AG09309 (cell line): ENCODE results near the gene CFAP52.

Experiments
- DNase-seq: peaks from one replicate; pipeline ENCODE4 v3.0.0-alpha.2; 2010; ENCODE audit warnings: low read depth
- H3K4me3 ChIP-seq: 2 replicates; pipeline ENCODE4 v1.5.1; 2011; ENCODE audit warnings: mild to moderate bottlenecking, low read depth, low read length, moderate library complexity; ENCODE audit not compliant: control insufficient read depth
- TF ChIP-seq, protein P1 (sequence below): IDR thresholded peaks from 2 replicates; pipeline ENCODE4 v1.5.1; 2011; ENCODE audit warnings: mild to moderate bottlenecking, low read depth, low read length, inconsistent platforms; ENCODE audit not compliant: insufficient read depth, control insufficient read depth; ENCODE audit errors: missing control alignments

The CFAP52 gene

DNA sequence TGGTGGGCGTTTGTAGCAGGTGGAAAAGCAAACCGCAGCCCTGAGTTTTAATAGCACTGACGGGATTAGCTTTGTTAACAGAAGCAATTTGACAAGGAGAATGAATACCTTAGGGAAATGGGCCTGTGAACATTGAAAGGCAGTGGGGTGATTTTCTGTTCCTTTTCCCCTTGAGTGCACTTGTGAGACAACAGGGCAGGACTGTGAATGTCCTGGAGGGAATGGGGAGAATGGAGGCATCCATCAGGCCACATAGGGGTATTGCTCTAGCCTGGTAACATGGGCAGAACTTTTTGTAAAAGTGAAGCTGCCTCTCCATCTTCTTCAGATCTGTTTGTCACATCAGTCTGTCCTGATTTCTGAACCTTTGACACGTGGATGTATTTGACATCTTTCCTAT is 95.1 kb downstream of the CFAP52 start:
- DNase-seq, result no peak
- TF ChIP-seq, protein P1, sequence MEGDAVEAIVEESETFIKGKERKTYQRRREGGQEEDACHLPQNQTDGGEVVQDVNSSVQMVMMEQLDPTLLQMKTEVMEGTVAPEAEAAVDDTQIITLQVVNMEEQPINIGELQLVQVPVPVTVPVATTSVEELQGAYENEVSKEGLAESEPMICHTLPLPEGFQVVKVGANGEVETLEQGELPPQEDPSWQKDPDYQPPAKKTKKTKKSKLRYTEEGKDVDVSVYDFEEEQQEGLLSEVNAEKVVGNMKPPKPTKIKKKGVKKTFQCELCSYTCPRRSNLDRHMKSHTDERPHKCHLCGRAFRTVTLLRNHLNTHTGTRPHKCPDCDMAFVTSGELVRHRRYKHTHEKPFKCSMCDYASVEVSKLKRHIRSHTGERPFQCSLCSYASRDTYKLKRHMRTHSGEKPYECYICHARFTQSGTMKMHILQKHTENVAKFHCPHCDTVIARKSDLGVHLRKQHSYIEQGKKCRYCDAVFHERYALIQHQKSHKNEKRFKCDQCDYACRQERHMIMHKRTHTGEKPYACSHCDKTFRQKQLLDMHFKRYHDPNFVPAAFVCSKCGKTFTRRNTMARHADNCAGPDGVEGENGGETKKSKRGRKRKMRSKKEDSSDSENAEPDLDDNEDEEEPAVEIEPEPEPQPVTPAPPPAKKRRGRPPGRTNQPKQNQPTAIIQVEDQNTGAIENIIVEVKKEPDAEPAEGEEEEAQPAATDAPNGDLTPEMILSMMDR, result no peak
- no peak overlapping the region for H3K4me3 ChIP-seq

- DNase-seq, result no peak
- no peak overlapping the region for H3K4me3 ChIP-seq
- TF ChIP-seq, protein P1, result no peak
Measured at GRCh38 chr17:9672266-9672665, 95.8 kb downstream of the CFAP52 start.

- no peak overlapping the region for H3K4me3 ChIP-seq
- TF ChIP-seq, protein P1, result no peak
- DNase-seq, result no peak
Measured at GRCh38 chr17:9672691-9673090, 96.2 kb downstream of the CFAP52 start.

- no peak overlapping the region for H3K4me3 ChIP-seq
- TF ChIP-seq, protein P1, result no peak
- DNase-seq, result no peak
Measured at GRCh38 chr17:9676084-9676483, 99.6 kb downstream of the CFAP52 start.

DNA sequence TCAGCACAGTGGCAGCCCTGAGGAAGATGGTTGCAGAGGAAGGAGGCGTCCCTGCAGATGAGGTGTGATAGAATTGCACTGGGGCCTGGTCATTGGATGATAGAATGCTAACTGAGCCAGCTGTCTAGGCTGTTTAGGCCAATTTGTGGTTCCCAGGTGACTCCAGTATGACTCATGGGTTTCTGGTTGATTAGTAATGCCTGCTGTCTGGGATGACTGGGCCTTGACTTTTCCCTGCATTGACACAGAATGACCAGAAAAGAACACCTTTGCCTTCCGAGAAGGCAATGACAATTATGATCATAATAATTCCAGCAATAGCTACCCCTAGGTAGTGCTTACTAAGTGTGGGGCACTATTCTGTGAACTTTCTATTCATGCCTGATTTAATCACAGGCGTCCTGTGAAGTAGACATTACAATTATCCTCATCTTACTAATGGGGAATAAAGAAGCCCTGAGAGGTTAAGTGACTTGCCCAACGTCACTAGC is 100.4 kb downstream of the CFAP52 start:
- no peak overlapping the region for H3K4me3 ChIP-seq
- TF ChIP-seq, protein P1, result no peak
- DNase-seq, result no peak

DNA sequence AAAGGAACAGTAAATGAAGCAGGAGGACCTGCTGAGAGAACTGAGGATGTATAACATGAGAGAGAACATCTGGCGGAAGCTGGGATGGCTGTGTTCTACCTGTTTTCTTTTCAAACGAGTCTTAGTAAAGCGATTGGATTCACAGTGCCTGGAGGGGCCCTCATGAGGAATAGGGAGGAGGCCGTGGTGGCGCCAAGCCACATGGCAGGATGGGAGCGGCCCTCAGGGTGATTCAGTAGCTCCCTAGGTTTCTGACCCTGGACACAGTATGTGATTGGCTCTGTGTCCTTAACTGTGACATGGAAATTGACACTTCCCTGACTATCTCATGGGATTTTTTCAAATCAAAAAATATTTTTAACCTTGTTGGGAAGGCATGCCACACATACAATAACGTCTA is 101.0 kb downstream of the CFAP52 start:
- TF ChIP-seq, protein P1, result no peak
- H3K4me3 ChIP-seq, result no peak overlapping the region
- no peak for DNase-seq

GRCh38 chr17:9677896-9678295 is 101.5 kb downstream of the CFAP52 start:
- DNase-seq, result no peak
- H3K4me3 ChIP-seq, result no peak overlapping the region
- TF ChIP-seq, protein P1, result no peak
